Measurements from ENCODE around the gene ENTPD1.

The ENTPD1 gene

DNA sequence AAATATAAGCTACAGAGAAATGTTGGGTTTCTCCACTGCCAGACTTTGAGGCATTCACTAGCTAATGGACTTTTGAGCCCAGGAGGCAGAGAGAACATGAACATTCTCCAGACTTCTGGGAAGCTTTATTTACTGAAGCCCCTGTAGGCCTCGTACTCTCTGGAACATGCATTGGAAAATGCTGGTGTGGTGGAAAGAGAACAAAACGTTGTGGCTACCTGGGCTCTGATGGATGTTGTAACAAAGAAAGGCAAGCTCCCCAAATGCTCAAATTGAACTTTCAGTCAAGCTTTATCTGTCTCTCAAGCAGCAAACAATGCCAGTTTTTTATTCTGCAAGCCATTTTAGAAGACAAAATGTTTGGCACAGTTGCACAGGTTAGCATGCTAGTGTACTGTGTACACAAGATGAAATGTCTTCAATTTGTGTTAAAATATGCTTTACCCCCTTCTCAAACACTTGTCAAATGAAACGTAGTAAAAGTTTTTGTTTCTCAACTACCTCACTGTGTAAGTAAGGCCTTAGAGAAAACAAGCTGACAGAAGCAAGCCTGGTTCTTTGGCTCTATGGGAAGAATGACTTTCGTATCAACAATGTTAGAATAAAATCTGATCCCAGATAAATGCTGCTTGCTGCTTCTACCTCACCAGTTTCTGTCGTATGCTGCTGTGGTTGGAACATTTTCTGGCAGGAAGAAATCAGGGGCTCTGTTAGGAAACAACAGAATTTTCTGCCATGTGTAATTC is 80.8 kb downstream of the ENTPD1 start:
- Histone ChIP-seq H3K36me3 (ENCODE audit: control insufficient read depth in 5 of 5, insufficient read depth in 5 of 5, low read length in 5 of 5) (no peaks in the 10 kb centered on the region), H3K27ac (ENCODE audit: low read depth, low read length) (no peak overlapping the region), H3K9ac (ENCODE audit: low read length in 5 of 5) (no peak overlapping the region), H3K9me3 (ENCODE audit: control insufficient read depth in 5 of 5, low read length in 5 of 5) (peaks cover 0 to 2% (median 0%) of the 10 kb centered on the region in 5 donors), H3K27me3 (ENCODE audit: control insufficient read depth in 5 of 5, insufficient read depth in 4 of 5, low read length in 5 of 5) (no peaks in the 10 kb centered on the region), H3K4me3 (ENCODE audit: low read depth in 1 of 5, low read length in 5 of 5) (no peak overlapping the region), H3K4me1 (ENCODE audit: control insufficient read depth in 5 of 5, insufficient read depth in 5 of 5, low read length in 5 of 5) (peaks cover 0 to 4% (median 0%) of the 10 kb centered on the region in 5 donors)

DNA sequence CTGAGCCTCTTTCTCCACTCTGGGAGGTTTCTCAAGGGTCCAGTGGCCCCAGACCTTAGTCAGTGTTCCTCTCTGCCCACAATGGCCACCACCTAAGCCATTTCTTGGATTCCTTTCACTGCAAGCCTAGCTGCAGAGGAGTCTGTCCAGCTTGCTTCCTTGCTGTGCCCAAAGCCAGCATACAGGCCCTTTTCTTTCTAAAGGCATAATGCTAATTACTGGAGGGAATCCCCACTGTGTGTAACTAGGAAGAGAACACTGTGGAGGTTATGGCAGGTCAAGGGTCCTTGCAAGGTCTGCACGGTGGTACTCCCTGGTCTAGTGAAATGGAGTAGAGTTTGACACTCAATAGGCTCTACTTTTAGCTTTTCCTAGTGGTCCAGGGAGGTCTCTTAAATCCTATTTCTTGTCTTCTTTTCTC is 81.4 kb downstream of the ENTPD1 start:
- no peaks in the 10 kb centered on the region for H3K36me3 ChIP-seq (ENCODE audit: control insufficient read depth in 5 of 5, insufficient read depth in 5 of 5, low read length in 5 of 5)
- no peak overlapping the region for H3K27ac ChIP-seq (ENCODE audit: low read depth, low read length)
- no peak overlapping the region for H3K9ac ChIP-seq (ENCODE audit: low read length in 5 of 5)
- H3K4me3 ChIP-seq (ENCODE audit: low read depth in 1 of 5, low read length in 5 of 5): no peak overlapping the region
- peaks cover 0 to 2% (median 0%) of the 10 kb centered on the region in 5 donors for H3K9me3 ChIP-seq (ENCODE audit: control insufficient read depth in 5 of 5, low read length in 5 of 5)
- H3K27me3 ChIP-seq (ENCODE audit: control insufficient read depth in 5 of 5, insufficient read depth in 4 of 5, low read length in 5 of 5): no peaks in the 10 kb centered on the region
- peaks cover 0 to 9% (median 0%) of the 10 kb centered on the region in 5 donors for H3K4me1 ChIP-seq (ENCODE audit: control insufficient read depth in 5 of 5, insufficient read depth in 5 of 5, low read length in 5 of 5)

DNA sequence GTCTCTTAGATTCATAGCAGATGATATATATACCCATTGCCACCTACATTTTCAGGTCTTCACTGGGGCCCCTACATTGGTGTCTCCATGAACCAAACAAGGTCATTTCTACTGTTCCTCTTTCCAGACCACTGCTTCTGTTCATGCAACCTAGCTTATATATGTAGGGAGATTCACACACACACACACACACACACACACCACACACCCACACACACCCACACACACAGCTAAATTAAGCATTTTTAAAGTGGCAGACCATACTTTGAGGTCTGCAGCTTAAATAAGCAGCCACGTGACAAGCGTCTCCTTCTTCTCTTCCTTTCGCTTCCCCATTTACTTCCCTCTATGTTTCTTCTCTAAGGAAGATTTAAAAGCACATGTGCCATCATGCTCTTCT is 81.8 kb downstream of the ENTPD1 start:
- Histone ChIP-seq H3K9me3 (ENCODE audit: control insufficient read depth in 5 of 5, low read length in 5 of 5) (peaks cover 0 to 2% (median 0%) of the 10 kb centered on the region in 5 donors), H3K4me3 (ENCODE audit: low read depth in 1 of 5, low read length in 5 of 5) (no peak overlapping the region), H3K27me3 (ENCODE audit: control insufficient read depth in 5 of 5, insufficient read depth in 4 of 5, low read length in 5 of 5) (no peaks in the 10 kb centered on the region), H3K36me3 (ENCODE audit: control insufficient read depth in 5 of 5, insufficient read depth in 5 of 5, low read length in 5 of 5) (no peaks in the 10 kb centered on the region), H3K9ac (ENCODE audit: low read length in 5 of 5) (no peak overlapping the region), H3K27ac (ENCODE audit: low read depth, low read length) (no peak overlapping the region), H3K4me1 (ENCODE audit: control insufficient read depth in 5 of 5, insufficient read depth in 5 of 5, low read length in 5 of 5) (peaks cover 0 to 10% (median 0%) of the 10 kb centered on the region in 5 donors)

DNA sequence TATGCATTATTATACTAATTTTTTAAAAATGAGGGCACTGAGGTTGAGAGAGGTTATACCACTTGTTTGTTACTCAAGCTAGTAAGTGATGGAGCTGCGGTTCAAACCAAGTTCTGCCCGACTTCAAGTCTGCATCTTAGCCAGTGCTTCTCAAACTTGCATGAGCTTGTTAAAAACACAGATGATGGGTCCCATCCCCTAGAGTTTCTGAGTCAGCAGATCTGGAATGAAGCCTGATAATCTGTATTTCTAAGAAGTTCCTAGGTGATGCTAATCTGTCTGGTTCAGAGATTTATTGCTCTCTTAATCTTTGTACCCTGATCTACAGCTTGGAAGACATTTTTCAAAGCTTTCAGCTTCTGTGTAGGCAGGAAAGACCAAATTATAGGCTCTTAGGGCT is 84.2 kb downstream of the ENTPD1 start:
- Histone ChIP-seq H3K9ac (ENCODE audit: low read length in 5 of 5) (no peak overlapping the region), H3K36me3 (ENCODE audit: control insufficient read depth in 5 of 5, insufficient read depth in 5 of 5, low read length in 5 of 5) (no peaks in the 10 kb centered on the region), H3K4me1 (ENCODE audit: control insufficient read depth in 5 of 5, insufficient read depth in 5 of 5, low read length in 5 of 5) (peaks cover 0 to 10% (median 0%) of the 10 kb centered on the region in 5 donors), H3K9me3 (ENCODE audit: control insufficient read depth in 5 of 5, low read length in 5 of 5) (no peaks in the 10 kb centered on the region), H3K4me3 (ENCODE audit: low read depth in 1 of 5, low read length in 5 of 5) (no peak overlapping the region), H3K27me3 (ENCODE audit: control insufficient read depth in 5 of 5, insufficient read depth in 4 of 5, low read length in 5 of 5) (no peaks in the 10 kb centered on the region), H3K27ac (ENCODE audit: low read depth, low read length) (no peak overlapping the region)

DNA sequence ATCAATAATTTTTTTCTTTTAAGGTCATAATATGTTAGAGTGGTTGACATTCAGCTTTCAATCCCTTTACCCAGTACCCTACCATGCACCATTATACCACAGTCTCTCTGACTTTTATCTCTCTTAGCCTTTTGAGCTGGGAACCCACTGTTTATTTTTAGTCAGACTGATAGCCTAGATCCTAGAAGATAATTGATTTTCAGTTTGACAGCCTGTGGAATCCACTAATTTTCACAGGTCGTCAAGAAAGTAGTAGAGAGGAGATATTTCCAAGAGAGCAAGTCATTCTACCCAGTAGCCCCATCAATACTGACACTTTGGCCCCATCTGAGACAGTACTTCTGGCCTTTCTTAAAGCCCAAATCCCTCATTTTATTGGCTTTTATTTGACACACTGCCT is 84.7 kb downstream of the ENTPD1 start:
- no peak overlapping the region for H3K27ac ChIP-seq (ENCODE audit: low read depth, low read length)
- no peaks in the 10 kb centered on the region for H3K36me3 ChIP-seq (ENCODE audit: control insufficient read depth in 5 of 5, insufficient read depth in 5 of 5, low read length in 5 of 5)
- no peak overlapping the region for H3K9ac ChIP-seq (ENCODE audit: low read length in 5 of 5)
- H3K9me3 ChIP-seq (ENCODE audit: control insufficient read depth in 5 of 5, low read length in 5 of 5): no peaks in the 10 kb centered on the region
- peaks cover 0 to 10% (median 0%) of the 10 kb centered on the region in 5 donors for H3K4me1 ChIP-seq (ENCODE audit: control insufficient read depth in 5 of 5, insufficient read depth in 5 of 5, low read length in 5 of 5)
- no peak overlapping the region for H3K4me3 ChIP-seq (ENCODE audit: low read depth in 1 of 5, low read length in 5 of 5)
- H3K27me3 ChIP-seq (ENCODE audit: control insufficient read depth in 5 of 5, insufficient read depth in 4 of 5, low read length in 5 of 5): no peaks in the 10 kb centered on the region

DNA sequence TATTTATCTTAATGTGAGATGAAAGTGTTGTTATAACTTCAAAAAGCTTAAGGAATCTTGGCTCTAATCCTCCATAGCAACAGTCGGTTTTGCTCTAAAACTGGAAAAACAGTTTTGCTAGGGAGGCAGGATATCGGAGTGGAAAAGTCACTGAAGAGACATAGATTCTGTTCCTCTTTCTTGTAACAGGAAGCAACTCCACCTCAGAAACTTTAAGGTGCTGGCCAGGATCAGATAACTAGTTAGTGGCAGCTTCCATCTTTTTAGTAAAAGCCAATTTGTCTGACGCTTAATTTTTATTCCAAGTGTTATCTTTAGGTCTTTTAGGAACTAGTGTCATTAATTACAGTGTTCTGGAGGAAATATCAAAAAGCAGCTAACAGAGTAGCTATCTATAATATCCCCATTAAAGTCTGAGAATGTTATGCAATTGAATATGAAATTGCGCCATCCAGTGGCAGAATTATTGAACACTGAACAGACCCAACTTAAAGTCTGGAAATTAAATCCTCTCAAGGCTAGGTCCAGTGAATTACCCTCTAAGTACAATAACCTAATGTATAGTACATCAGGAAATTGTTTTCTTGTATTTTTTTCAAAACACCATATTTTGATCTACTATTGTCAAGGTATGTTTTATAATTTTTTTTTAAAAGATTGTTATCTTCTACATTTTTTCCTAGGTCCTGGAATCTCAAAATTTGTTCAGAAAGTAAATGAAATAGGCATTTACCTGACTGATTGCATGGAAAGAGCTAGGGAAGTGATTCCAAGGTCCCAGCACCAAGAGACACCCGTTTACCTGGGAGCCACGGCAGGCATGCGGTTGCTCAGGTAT is 85.9 kb downstream of the ENTPD1 start:
- no peak overlapping the region for H3K27ac ChIP-seq (ENCODE audit: low read depth, low read length)
- no peak overlapping the region for H3K9ac ChIP-seq (ENCODE audit: low read length in 5 of 5)
- H3K36me3 ChIP-seq (ENCODE audit: control insufficient read depth in 5 of 5, insufficient read depth in 5 of 5, low read length in 5 of 5): no peaks in the 10 kb centered on the region
- H3K4me1 ChIP-seq (ENCODE audit: control insufficient read depth in 5 of 5, insufficient read depth in 5 of 5, low read length in 5 of 5): peaks cover 0 to 10% (median 0%) of the 10 kb centered on the region in 5 donors
- no peaks in the 10 kb centered on the region for H3K9me3 ChIP-seq (ENCODE audit: control insufficient read depth in 5 of 5, low read length in 5 of 5)
- H3K27me3 ChIP-seq (ENCODE audit: control insufficient read depth in 5 of 5, insufficient read depth in 4 of 5, low read length in 5 of 5): no peaks in the 10 kb centered on the region
- no peak overlapping the region for H3K4me3 ChIP-seq (ENCODE audit: low read depth in 1 of 5, low read length in 5 of 5)

DNA sequence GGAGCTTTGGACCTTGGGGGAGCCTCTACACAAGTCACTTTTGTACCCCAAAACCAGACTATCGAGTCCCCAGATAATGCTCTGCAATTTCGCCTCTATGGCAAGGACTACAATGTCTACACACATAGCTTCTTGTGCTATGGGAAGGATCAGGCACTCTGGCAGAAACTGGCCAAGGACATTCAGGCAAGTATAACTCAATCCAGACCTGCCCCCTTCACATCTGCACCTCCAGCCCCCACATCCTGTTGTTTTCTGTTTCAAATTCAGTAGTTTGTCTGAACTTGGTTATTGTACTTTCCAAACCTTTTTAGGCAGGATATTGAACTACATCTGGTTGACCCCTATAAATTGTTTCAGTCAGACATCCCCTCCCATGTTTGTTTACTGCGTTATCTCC is 89.4 kb downstream of the ENTPD1 start:
- Histone ChIP-seq H3K9me3 (ENCODE audit: control insufficient read depth in 5 of 5, low read length in 5 of 5) (no peaks in the 10 kb centered on the region), H3K27ac (ENCODE audit: low read depth, low read length) (no peak overlapping the region), H3K9ac (ENCODE audit: low read length in 5 of 5) (no peak overlapping the region), H3K36me3 (ENCODE audit: control insufficient read depth in 5 of 5, insufficient read depth in 5 of 5, low read length in 5 of 5) (peaks cover 0 to 2% (median 0%) of the 10 kb centered on the region in 5 donors), H3K4me3 (ENCODE audit: low read depth in 1 of 5, low read length in 5 of 5) (no peak overlapping the region), H3K27me3 (ENCODE audit: control insufficient read depth in 5 of 5, insufficient read depth in 4 of 5, low read length in 5 of 5) (no peaks in the 10 kb centered on the region), H3K4me1 (ENCODE audit: control insufficient read depth in 5 of 5, insufficient read depth in 5 of 5, low read length in 5 of 5) (peaks cover 0 to 10% (median 0%) of the 10 kb centered on the region in 5 donors)

DNA sequence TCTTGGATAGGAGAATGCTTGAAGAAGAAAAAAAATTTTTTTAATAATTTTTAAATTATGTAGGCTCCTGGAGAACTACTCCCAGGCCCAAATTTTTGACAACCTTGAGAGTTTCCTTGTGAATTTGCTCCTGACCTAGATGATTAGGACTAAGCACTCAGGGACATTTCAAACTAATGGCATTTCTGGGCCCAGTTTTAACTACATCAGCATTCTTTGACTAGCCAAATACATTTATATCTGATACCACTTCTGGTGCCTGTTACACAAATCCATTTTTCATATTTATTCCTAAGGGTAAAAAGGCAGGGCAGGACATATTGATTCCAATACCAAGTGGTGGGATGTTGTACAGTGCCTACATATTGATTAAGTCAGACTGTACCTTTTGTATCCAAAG is 91.0 kb downstream of the ENTPD1 start:
- peaks cover 0 to 2% (median 0%) of the 10 kb centered on the region in 5 donors for H3K36me3 ChIP-seq (ENCODE audit: control insufficient read depth in 5 of 5, insufficient read depth in 5 of 5, low read length in 5 of 5)
- H3K9me3 ChIP-seq (ENCODE audit: control insufficient read depth in 5 of 5, low read length in 5 of 5): no peaks in the 10 kb centered on the region
- no peaks in the 10 kb centered on the region for H3K27me3 ChIP-seq (ENCODE audit: control insufficient read depth in 5 of 5, insufficient read depth in 4 of 5, low read length in 5 of 5)
- H3K9ac ChIP-seq (ENCODE audit: low read length in 5 of 5): no peak overlapping the region
- no peak overlapping the region for H3K27ac ChIP-seq (ENCODE audit: low read depth, low read length)
- no peak overlapping the region for H3K4me3 ChIP-seq (ENCODE audit: low read depth in 1 of 5, low read length in 5 of 5)
- H3K4me1 ChIP-seq (ENCODE audit: control insufficient read depth in 5 of 5, insufficient read depth in 5 of 5, low read length in 5 of 5): peaks cover 0 to 4% (median 0%) of the 10 kb centered on the region in 5 donors

DNA sequence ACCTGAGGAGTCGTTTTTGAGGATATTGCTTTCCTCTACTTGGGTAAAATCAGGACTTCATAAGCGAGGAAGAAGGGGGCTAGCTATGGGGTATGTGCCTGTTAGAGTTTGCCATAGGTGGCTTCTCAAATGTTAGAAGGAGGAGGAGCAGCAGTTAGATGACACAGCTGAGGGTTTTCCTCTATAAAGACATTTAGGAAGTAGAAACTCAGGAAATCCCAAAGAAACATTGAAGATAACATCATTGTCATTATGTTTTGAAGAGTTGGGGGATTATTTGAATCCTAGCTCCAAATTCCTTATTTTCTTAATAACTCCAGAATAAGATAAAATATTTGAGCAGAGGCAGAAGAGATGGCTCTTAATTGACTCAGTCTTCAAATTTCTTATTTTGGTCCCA is 92.9 kb downstream of the ENTPD1 start:
- Histone ChIP-seq H3K4me3 (ENCODE audit: low read depth in 1 of 5, low read length in 5 of 5) (no peak overlapping the region), H3K9me3 (ENCODE audit: control insufficient read depth in 5 of 5, low read length in 5 of 5) (no peaks in the 10 kb centered on the region), H3K36me3 (ENCODE audit: control insufficient read depth in 5 of 5, insufficient read depth in 5 of 5, low read length in 5 of 5) (peaks cover 0 to 2% (median 0%) of the 10 kb centered on the region in 5 donors), H3K4me1 (ENCODE audit: control insufficient read depth in 5 of 5, insufficient read depth in 5 of 5, low read length in 5 of 5) (no peaks in the 10 kb centered on the region), H3K27me3 (ENCODE audit: control insufficient read depth in 5 of 5, insufficient read depth in 4 of 5, low read length in 5 of 5) (no peaks in the 10 kb centered on the region), H3K27ac (ENCODE audit: low read depth, low read length) (no peak overlapping the region), H3K9ac (ENCODE audit: low read length in 5 of 5) (no peak overlapping the region)

DNA sequence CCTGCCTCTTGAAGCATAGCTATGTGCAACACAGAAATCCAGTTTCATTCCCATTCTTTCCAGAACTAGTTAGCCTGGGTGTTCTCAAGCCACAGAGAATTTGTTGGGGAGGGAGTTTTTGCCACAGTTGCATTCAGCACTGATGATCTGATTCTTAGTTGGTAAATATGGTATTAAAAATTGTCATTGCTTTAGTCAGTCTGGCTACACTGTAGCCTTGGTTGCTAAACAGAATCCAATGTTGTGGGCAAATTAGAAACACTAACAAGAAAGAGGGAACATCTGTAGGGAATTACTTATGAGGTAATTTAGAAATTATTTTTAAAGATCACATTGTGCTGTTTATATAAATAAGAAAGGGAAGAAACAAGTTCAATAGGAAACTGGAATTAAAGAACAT is 94.8 kb downstream of the ENTPD1 start:
- H3K27ac ChIP-seq (ENCODE audit: low read depth, low read length): no peak overlapping the region
- no peaks in the 10 kb centered on the region for H3K4me1 ChIP-seq (ENCODE audit: control insufficient read depth in 5 of 5, insufficient read depth in 5 of 5, low read length in 5 of 5)
- no peak overlapping the region for H3K4me3 ChIP-seq (ENCODE audit: low read depth in 1 of 5, low read length in 5 of 5)
- no peak overlapping the region for H3K9ac ChIP-seq (ENCODE audit: low read length in 5 of 5)
- H3K27me3 ChIP-seq (ENCODE audit: control insufficient read depth in 5 of 5, insufficient read depth in 4 of 5, low read length in 5 of 5): no peaks in the 10 kb centered on the region
- H3K9me3 ChIP-seq (ENCODE audit: control insufficient read depth in 5 of 5, low read length in 5 of 5): no peaks in the 10 kb centered on the region
- peaks cover 0 to 2% (median 0%) of the 10 kb centered on the region in 5 donors for H3K36me3 ChIP-seq (ENCODE audit: control insufficient read depth in 5 of 5, insufficient read depth in 5 of 5, low read length in 5 of 5)
